ENCODE data around the gene SLC66A1.

Gene SLC66A1

DNA sequence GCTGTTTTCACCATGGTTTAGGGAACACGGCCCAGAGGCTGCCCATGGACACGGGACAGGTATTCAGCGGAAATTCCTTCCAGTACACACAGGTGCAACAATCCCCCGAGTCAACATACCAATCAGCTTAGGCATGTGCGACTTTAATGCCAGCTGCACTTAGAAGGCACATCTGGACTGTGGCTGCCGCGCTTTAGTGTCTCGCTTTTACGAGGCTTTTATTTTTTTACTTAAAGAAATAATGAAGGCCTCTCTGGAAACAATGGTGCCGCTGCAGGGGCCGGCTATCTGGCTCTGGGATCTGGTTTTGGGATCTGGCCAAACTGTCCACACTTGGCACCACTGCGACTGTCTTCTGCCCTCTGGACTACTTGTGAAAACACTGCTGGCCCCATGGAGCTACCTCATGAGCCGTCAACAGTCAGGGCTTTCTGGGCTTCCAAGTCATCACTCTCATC lies 55.5 kb downstream of the SLC66A1 start:
- no peak overlapping the region for H2BK5ac ChIP-seq (ENCODE audit: low read length)
- no peak overlapping the region for H2AFZ ChIP-seq (ENCODE audit: low read length)
- H3K79me1 ChIP-seq (ENCODE audit: low read depth, low read length), result peaks cover 9% of the 10 kb centered on the region
- no peak overlapping the region for H3K4me3 ChIP-seq (ENCODE audit: low read length in 2 of 2)
- no peak overlapping the region for H4K91ac ChIP-seq (ENCODE audit: low read depth, low read length, poor library complexity)
- H4K8ac ChIP-seq (ENCODE audit: low read depth, low read length), result no peak overlapping the region
- H3K4ac ChIP-seq (ENCODE audit: low read length), result no peak overlapping the region
- H3K4me1 ChIP-seq (ENCODE audit: control insufficient read depth in 2 of 2, insufficient read depth in 1 of 2, low read depth in 1 of 2, low read length in 2 of 2), result peaks cover 0 to 10% of the 10 kb centered on the region in 2 donors
- no peak overlapping the region for H2BK120ac ChIP-seq (ENCODE audit: low read depth, low read length)
- peaks cover 0 to 20% of the 10 kb centered on the region in 2 donors for H3K36me3 ChIP-seq (replicated peaks in 1 of 2; ENCODE audit: control insufficient read depth in 2 of 2, insufficient read depth in 2 of 2, low read length in 2 of 2)
- no peak overlapping the region for H2BK15ac ChIP-seq (ENCODE audit: low read length)
- H2BK12ac ChIP-seq (ENCODE audit: low read length), result no peak overlapping the region
- H3K4me2 ChIP-seq (ENCODE audit: insufficient read depth, low read length, poor library complexity, severe bottlenecking), result no peak overlapping the region
- H3K27ac ChIP-seq (replicated peaks; ENCODE audit: low read length), result no peak overlapping the region
- no peak overlapping the region for H3K18ac ChIP-seq (ENCODE audit: low read length)
- no peaks in the 10 kb centered on the region for H3K9me3 ChIP-seq (replicated peaks in 1 of 2; ENCODE audit: control insufficient read depth in 2 of 2, insufficient read depth in 1 of 2, low read depth in 1 of 2, low read length in 2 of 2)
- no peak overlapping the region for H2AK5ac ChIP-seq (ENCODE audit: low read depth, low read length)
- no peak for DNase-seq (ENCODE audit: low spot score)
- H3K23ac ChIP-seq (ENCODE audit: low read depth, low read length, poor library complexity), result no peak overlapping the region
- H3K27me3 ChIP-seq (ENCODE audit: control insufficient read depth in 3 of 3, insufficient read depth in 3 of 3, low read depth in 1 of 3, low read length in 3 of 3), result no peaks in the 10 kb centered on the region
- no CpG with 5 or more reads among the region's 13 CpGs for WGBS, 2 donors (ENCODE audit: extremely low coverage in 2 of 2, insufficient read length in 2 of 2, insufficient replicate concordance in 1 of 2)
- peak overlapping the region; percentile 11 for H3K14ac ChIP-seq (ENCODE audit: low read length)
- H3K9ac ChIP-seq (ENCODE audit: low read depth, low read length, poor library complexity), result no peak overlapping the region

DNA sequence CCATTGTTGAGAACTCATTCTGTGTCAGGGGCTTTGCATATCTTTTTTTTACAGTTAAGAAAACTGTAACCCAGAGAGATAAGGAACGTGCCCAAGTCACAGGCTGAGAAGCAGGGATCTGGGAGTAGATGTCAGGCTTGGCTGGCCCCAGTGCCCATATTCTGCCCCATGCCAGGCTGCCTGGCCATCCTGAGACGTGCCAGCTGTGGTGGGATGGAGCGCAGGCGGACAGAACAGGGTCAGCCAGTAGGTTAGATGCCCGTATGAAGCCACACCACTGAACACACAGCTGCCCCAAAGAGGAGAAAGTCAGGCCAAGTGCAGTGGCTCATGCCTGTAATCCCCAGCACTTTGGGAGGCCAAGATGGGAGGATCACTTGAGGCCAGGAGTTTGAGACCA lies 55.9 kb downstream of the SLC66A1 start:
- no peak overlapping the region for H3K4me2 ChIP-seq (ENCODE audit: insufficient read depth, low read length, poor library complexity, severe bottlenecking)
- no peak overlapping the region for H3K23ac ChIP-seq (ENCODE audit: low read depth, low read length, poor library complexity)
- H3K4me3 ChIP-seq (ENCODE audit: low read length in 2 of 2), result no peak overlapping the region
- no peak overlapping the region for H3K27ac ChIP-seq (replicated peaks; ENCODE audit: low read length)
- no peak overlapping the region for H2BK5ac ChIP-seq (ENCODE audit: low read length)
- no peak overlapping the region for H4K91ac ChIP-seq (ENCODE audit: low read depth, low read length, poor library complexity)
- no peak overlapping the region for H2BK15ac ChIP-seq (ENCODE audit: low read length)
- peak overlapping the region; percentile 54 for H3K18ac ChIP-seq (ENCODE audit: low read length)
- H3K79me1 ChIP-seq (ENCODE audit: low read depth, low read length), result peaks cover 11% of the 10 kb centered on the region
- WGBS, 2 donors (ENCODE audit: extremely low coverage in 2 of 2, insufficient read length in 2 of 2, insufficient replicate concordance in 1 of 2), result no CpG with 5 or more reads among the region's 5 CpGs
- H2AFZ ChIP-seq (ENCODE audit: low read length), result no peak overlapping the region
- no peak overlapping the region for H3K4ac ChIP-seq (ENCODE audit: low read length)
- H3K14ac ChIP-seq (ENCODE audit: low read length), result no peak overlapping the region
- H3K9ac ChIP-seq (ENCODE audit: low read depth, low read length, poor library complexity), result peak overlapping the region; percentile 24
- H2AK5ac ChIP-seq (ENCODE audit: low read depth, low read length), result no peak overlapping the region
- no peak overlapping the region for H2BK12ac ChIP-seq (ENCODE audit: low read length)
- H3K36me3 ChIP-seq (replicated peaks in 1 of 2; ENCODE audit: control insufficient read depth in 2 of 2, insufficient read depth in 2 of 2, low read length in 2 of 2), result peaks cover 0 to 23% of the 10 kb centered on the region in 2 donors
- H4K8ac ChIP-seq (ENCODE audit: low read depth, low read length), result no peak overlapping the region
- H2BK120ac ChIP-seq (ENCODE audit: low read depth, low read length), result no peak overlapping the region
- no peaks in the 10 kb centered on the region for H3K27me3 ChIP-seq (ENCODE audit: control insufficient read depth in 3 of 3, insufficient read depth in 3 of 3, low read depth in 1 of 3, low read length in 3 of 3)
- H3K9me3 ChIP-seq (replicated peaks in 1 of 2; ENCODE audit: control insufficient read depth in 2 of 2, insufficient read depth in 1 of 2, low read depth in 1 of 2, low read length in 2 of 2), result no peaks in the 10 kb centered on the region
- H3K4me1 ChIP-seq (ENCODE audit: control insufficient read depth in 2 of 2, insufficient read depth in 1 of 2, low read depth in 1 of 2, low read length in 2 of 2), result peaks cover 0 to 10% of the 10 kb centered on the region in 2 donors
- no peak for DNase-seq (ENCODE audit: low spot score)

DNA sequence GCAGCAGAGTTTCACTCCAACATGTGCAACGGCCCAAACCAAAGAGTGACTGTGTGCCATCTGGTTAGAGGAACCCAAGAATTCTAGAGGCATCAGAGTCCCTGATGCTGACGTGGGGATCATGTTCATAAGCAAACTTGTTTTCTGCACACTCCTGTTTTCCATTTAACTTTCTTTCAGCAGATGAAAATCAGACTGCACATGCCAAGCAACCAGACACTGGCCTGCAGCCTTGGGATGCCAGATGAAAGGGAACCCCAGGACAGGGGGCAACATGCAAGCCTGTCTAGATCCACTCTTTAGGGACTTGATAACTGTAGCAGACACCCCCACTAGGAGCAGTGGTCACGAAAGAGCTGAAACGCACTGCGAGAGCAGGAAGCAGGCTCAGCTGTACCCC lies 56.8 kb downstream of the SLC66A1 start:
- no peak overlapping the region for H2BK5ac ChIP-seq (ENCODE audit: low read length)
- no peak overlapping the region for H3K4me3 ChIP-seq (ENCODE audit: low read length in 2 of 2)
- H3K9ac ChIP-seq (ENCODE audit: low read depth, low read length, poor library complexity), result no peak overlapping the region
- no peak overlapping the region for H2BK15ac ChIP-seq (ENCODE audit: low read length)
- DNase-seq (ENCODE audit: low spot score), result no peak
- H3K27me3 ChIP-seq (ENCODE audit: control insufficient read depth in 3 of 3, insufficient read depth in 3 of 3, low read depth in 1 of 3, low read length in 3 of 3), result no peaks in the 10 kb centered on the region
- H3K27ac ChIP-seq (replicated peaks; ENCODE audit: low read length), result no peak overlapping the region
- no peaks in the 10 kb centered on the region for H3K9me3 ChIP-seq (replicated peaks in 1 of 2; ENCODE audit: control insufficient read depth in 2 of 2, insufficient read depth in 1 of 2, low read depth in 1 of 2, low read length in 2 of 2)
- H3K23ac ChIP-seq (ENCODE audit: low read depth, low read length, poor library complexity), result no peak overlapping the region
- no peak overlapping the region for H2AK5ac ChIP-seq (ENCODE audit: low read depth, low read length)
- no peak overlapping the region for H3K4me2 ChIP-seq (ENCODE audit: insufficient read depth, low read length, poor library complexity, severe bottlenecking)
- H3K36me3 ChIP-seq (replicated peaks in 1 of 2; ENCODE audit: control insufficient read depth in 2 of 2, insufficient read depth in 2 of 2, low read length in 2 of 2), result peaks cover 0 to 27% of the 10 kb centered on the region in 2 donors
- H3K4me1 ChIP-seq (ENCODE audit: control insufficient read depth in 2 of 2, insufficient read depth in 1 of 2, low read depth in 1 of 2, low read length in 2 of 2), result peaks cover 0 to 10% of the 10 kb centered on the region in 2 donors
- WGBS, 2 donors (ENCODE audit: extremely low coverage in 2 of 2, insufficient read length in 2 of 2, insufficient replicate concordance in 1 of 2), result no CpG with 5 or more reads among the region's 5 CpGs
- H4K91ac ChIP-seq (ENCODE audit: low read depth, low read length, poor library complexity), result no peak overlapping the region
- no peak overlapping the region for H3K14ac ChIP-seq (ENCODE audit: low read length)
- H2BK120ac ChIP-seq (ENCODE audit: low read depth, low read length), result no peak overlapping the region
- H4K8ac ChIP-seq (ENCODE audit: low read depth, low read length), result no peak overlapping the region
- H3K79me1 ChIP-seq (ENCODE audit: low read depth, low read length), result peaks cover 13% of the 10 kb centered on the region
- no peak overlapping the region for H2BK12ac ChIP-seq (ENCODE audit: low read length)
- H2AFZ ChIP-seq (ENCODE audit: low read length), result no peak overlapping the region
- H3K4ac ChIP-seq (ENCODE audit: low read length), result no peak overlapping the region
- H3K18ac ChIP-seq (ENCODE audit: low read length), result no peak overlapping the region

DNA sequence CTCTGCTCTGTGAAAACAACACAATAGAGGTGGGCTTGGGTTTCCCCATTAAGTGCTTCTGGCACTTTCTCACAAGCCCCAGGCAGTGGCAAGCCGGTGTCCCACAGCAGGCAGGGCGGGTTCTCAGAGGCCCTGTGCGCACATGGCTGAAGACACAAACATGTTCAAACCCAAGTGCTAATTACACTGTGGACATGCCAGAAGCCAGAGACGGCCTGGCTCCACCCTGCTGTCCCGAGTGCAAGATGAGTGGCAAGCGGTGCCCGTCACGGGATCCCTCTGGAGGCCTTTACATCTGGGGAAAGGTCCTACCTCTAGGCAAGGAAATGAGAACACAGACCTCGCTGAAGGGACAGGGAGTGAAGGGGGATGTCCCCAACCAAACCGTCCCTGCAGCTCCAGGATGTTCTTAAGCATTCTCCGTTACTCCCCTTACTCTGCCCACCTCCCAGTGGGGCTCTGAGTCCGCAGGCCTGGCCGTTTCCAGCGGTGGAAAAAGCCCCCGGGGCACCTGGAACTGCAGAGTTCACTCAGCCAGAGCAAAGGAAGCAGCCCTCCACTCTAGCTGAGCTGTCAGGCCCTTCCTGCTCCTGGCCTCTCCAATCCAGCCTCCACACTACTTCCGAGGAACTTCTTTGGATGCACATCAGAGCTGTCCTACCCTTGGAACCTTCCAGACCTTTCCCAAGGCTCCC lies 57.4 kb downstream of the SLC66A1 start:
- Histone ChIP-seq H3K36me3 (replicated peaks in 1 of 2; ENCODE audit: control insufficient read depth in 2 of 2, insufficient read depth in 2 of 2, low read length in 2 of 2) (peaks cover 0 to 33% of the 10 kb centered on the region in 2 donors), H3K4me1 (ENCODE audit: control insufficient read depth in 2 of 2, insufficient read depth in 1 of 2, low read depth in 1 of 2, low read length in 2 of 2) (peaks cover 0 to 10% of the 10 kb centered on the region in 2 donors), H4K8ac (ENCODE audit: low read depth, low read length) (no peak overlapping the region), H3K18ac (ENCODE audit: low read length) (no peak overlapping the region), H3K4ac (ENCODE audit: low read length) (no peak overlapping the region), H2BK15ac (ENCODE audit: low read length) (no peak overlapping the region), H2AK5ac (ENCODE audit: low read depth, low read length) (no peak overlapping the region), H3K23ac (ENCODE audit: low read depth, low read length, poor library complexity) (no peak overlapping the region), H3K27ac (replicated peaks; ENCODE audit: low read length) (no peak overlapping the region), H3K4me3 (ENCODE audit: low read length in 2 of 2) (no peak overlapping the region), H2BK120ac (ENCODE audit: low read depth, low read length) (no peak overlapping the region), H3K4me2 (ENCODE audit: insufficient read depth, low read length, poor library complexity, severe bottlenecking) (no peak overlapping the region), H2AFZ (ENCODE audit: low read length) (no peak overlapping the region), H2BK12ac (ENCODE audit: low read length) (no peak overlapping the region), H3K9me3 (replicated peaks in 1 of 2; ENCODE audit: control insufficient read depth in 2 of 2, insufficient read depth in 1 of 2, low read depth in 1 of 2, low read length in 2 of 2) (no peaks in the 10 kb centered on the region), H3K79me1 (ENCODE audit: low read depth, low read length) (peaks cover 16% of the 10 kb centered on the region), H3K14ac (ENCODE audit: low read length) (peak overlapping the region; percentile 72), H4K91ac (ENCODE audit: low read depth, low read length, poor library complexity) (no peak overlapping the region), H3K27me3 (ENCODE audit: control insufficient read depth in 3 of 3, insufficient read depth in 3 of 3, low read depth in 1 of 3, low read length in 3 of 3) (no peaks in the 10 kb centered on the region), H3K9ac (ENCODE audit: low read depth, low read length, poor library complexity) (no peak overlapping the region), H2BK5ac (ENCODE audit: low read length) (no peak overlapping the region)
- WGBS, 2 donors (ENCODE audit: extremely low coverage in 2 of 2, insufficient read length in 2 of 2, insufficient replicate concordance in 1 of 2), result no CpG with 5 or more reads among the region's 16 CpGs
- DNase-seq (ENCODE audit: low spot score), result no peak
